Measurements from ENCODE around the gene IL24. TPM values are rescaled to one million over a fixed set of nuclear protein-coding genes. Genes with fewer than 3 reads are reported as not detected.

The IL24 gene
- total RNA-seq, 1 experiment from 2014 or later = 0.58 TPM

- TF ChIP-seq, protein P1, sequence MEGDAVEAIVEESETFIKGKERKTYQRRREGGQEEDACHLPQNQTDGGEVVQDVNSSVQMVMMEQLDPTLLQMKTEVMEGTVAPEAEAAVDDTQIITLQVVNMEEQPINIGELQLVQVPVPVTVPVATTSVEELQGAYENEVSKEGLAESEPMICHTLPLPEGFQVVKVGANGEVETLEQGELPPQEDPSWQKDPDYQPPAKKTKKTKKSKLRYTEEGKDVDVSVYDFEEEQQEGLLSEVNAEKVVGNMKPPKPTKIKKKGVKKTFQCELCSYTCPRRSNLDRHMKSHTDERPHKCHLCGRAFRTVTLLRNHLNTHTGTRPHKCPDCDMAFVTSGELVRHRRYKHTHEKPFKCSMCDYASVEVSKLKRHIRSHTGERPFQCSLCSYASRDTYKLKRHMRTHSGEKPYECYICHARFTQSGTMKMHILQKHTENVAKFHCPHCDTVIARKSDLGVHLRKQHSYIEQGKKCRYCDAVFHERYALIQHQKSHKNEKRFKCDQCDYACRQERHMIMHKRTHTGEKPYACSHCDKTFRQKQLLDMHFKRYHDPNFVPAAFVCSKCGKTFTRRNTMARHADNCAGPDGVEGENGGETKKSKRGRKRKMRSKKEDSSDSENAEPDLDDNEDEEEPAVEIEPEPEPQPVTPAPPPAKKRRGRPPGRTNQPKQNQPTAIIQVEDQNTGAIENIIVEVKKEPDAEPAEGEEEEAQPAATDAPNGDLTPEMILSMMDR (IDR thresholded peaks at IDR 0.05; ENCODE audit: unreplicated experiment) = no peak
- CTCF ChIA-PET = interaction anchor here (0.6 to 3.4 kb wide), 12 partner anchors 8 to 1571 kb away, joined by 3 to 29 read pairs (median 4); partner anchors contain the start of gene IL20
- intact Hi-C loops (cut with micrococcal nuclease) = no loop called here
These were observed 2.9 kb downstream of the IL24 start for GRCh38 chr1:206900149-206900548.

DNA sequence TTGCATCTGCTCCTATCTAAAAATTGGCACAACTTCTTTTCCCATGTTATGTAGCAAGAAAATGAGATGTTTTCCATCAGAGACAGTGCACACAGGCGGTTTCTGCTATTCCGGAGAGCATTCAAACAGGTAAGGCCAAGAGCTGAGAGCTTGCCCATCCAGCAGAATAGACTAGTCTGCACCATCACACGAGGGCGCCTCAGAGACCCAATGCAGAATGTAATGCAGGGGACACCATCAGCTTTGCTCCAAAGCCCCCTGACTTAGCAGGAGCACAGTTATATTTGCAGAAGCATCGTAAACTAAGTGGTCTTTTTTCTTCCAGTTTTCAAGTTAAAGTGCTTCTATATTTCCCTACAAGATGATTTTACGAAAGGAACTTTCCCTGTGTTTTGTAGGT, 4.7 kb downstream of the IL24 start:
- H3K9me3 Mint-ChIP-seq (ENCODE audit: unreplicated experiment) = no peaks in the 10 kb centered on the region
- no peak overlapping the region for H3K4me3 Mint-ChIP-seq (ENCODE audit: unreplicated experiment)
- peaks cover 9% of the 10 kb centered on the region for H3K36me3 Mint-ChIP-seq (ENCODE audit: insufficient read depth, unreplicated experiment)
- H3K4me1 Mint-ChIP-seq (ENCODE audit: insufficient read depth, unreplicated experiment) = peaks cover 44% of the 10 kb centered on the region
- H3K27ac Mint-ChIP-seq (ENCODE audit: low read depth, unreplicated experiment) = no peak overlapping the region
- intact Hi-C loops (cut with micrococcal nuclease) = no loop called here
- no peak for DNase-seq (ENCODE audit: unreplicated experiment)
- ChIA-PET CTCF (interaction anchor here (1.0 to 2.7 kb wide), 4 partner anchors 9 to 92 kb away, joined by 4 to 16 read pairs (median 6); partner anchors contain the start of gene IL20), POLR2A (interaction anchor here (1.6 kb wide), 1 partner anchor 12 kb away, joined by 6 read pairs; no protein-coding TSS in a partner anchor)
- no TSS peak for BruUV-seq (replicated peaks)
- TF ChIP-seq, protein P1 (IDR thresholded peaks at IDR 0.05; ENCODE audit: unreplicated experiment) = no peak
- H3K27me3 Mint-ChIP-seq (ENCODE audit: insufficient read depth, unreplicated experiment) = no peaks in the 10 kb centered on the region

More at GRCh38 chr1:206900149-206900548, 2.9 kb downstream of the IL24 start:
- POLR2A ChIA-PET = interaction anchor here (0.5 to 12.1 kb wide), 6 partner anchors 6 to 21 kb away, joined by 3 to 271 read pairs (median 6); no protein-coding TSS in a partner anchor
- BruUV-seq (replicated peaks) = no TSS peak
- Mint-ChIP-seq H3K4me3 (ENCODE audit: unreplicated experiment) (no peak overlapping the region), H3K36me3 (ENCODE audit: insufficient read depth, unreplicated experiment) (peaks cover 9% of the 10 kb centered on the region), H3K27me3 (ENCODE audit: insufficient read depth, unreplicated experiment) (no peaks in the 10 kb centered on the region), H3K27ac (ENCODE audit: low read depth, unreplicated experiment) (no peak overlapping the region), H3K4me1 (ENCODE audit: insufficient read depth, unreplicated experiment) (peaks cover 50% of the 10 kb centered on the region), H3K9me3 (ENCODE audit: unreplicated experiment) (no peaks in the 10 kb centered on the region)
- DNase-seq (ENCODE audit: unreplicated experiment) = no peak

DNA sequence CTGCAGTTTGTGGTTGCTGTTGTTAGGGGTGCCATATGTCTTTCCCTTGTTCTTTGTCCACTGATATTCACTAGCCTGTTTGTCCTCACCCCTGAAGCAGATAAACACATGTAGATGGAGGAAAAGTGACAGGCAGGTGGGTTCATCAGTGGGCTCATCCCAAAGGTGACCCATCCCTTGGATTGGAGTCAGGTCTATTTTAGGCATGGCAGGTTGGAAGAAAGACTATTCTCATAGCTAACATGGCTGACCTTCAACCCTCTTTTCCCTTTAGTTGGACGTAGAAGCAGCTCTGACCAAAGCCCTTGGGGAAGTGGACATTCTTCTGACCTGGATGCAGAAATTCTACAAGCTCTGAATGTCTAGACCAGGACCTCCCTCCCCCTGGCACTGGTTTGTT, 5.5 kb downstream of the IL24 start:
- no peak overlapping the region for H3K4me3 Mint-ChIP-seq (ENCODE audit: unreplicated experiment)
- ChIA-PET CTCF (interaction anchor here (1.2 to 5.6 kb wide), 4 partner anchors 9 to 167 kb away, joined by 3 to 40 read pairs (median 6); partner anchors contain the start of gene IL20), POLR2A (interaction anchor here (0.8 to 8.1 kb wide), 2 partner anchors 7 to 117 kb away, joined by 3 to 271 read pairs; partner anchors contain the start of gene IL24)
- H3K4me1 Mint-ChIP-seq (ENCODE audit: insufficient read depth, unreplicated experiment) = peaks cover 44% of the 10 kb centered on the region
- DNase-seq (ENCODE audit: unreplicated experiment) = no peak
- no peak overlapping the region for H3K27ac Mint-ChIP-seq (ENCODE audit: low read depth, unreplicated experiment)
- BruUV-seq (replicated peaks) = no TSS peak
- peaks cover 9% of the 10 kb centered on the region for H3K36me3 Mint-ChIP-seq (ENCODE audit: insufficient read depth, unreplicated experiment)
- TF ChIP-seq, protein P1 (IDR thresholded peaks at IDR 0.05; ENCODE audit: unreplicated experiment) = no peak
- no peaks in the 10 kb centered on the region for H3K9me3 Mint-ChIP-seq (ENCODE audit: unreplicated experiment)
- no peaks in the 10 kb centered on the region for H3K27me3 Mint-ChIP-seq (ENCODE audit: insufficient read depth, unreplicated experiment)
- intact Hi-C loops (cut with micrococcal nuclease) = no loop called here

GRCh38 chr1:206903687-206904086, 6.4 kb downstream of the IL24 start:
- ChIA-PET CTCF (interaction anchor here (0.6 to 5.6 kb wide), 5 partner anchors 18 to 168 kb away, joined by 3 to 40 read pairs (median 3); partner anchors contain the start of gene IL20), POLR2A (interaction anchor here (0.6 to 8.1 kb wide), 4 partner anchors 8 to 29 kb away, joined by 3 to 271 read pairs (median 4); partner anchors contain the start of gene IL24)
- peaks cover 43% of the 10 kb centered on the region for H3K4me1 Mint-ChIP-seq (ENCODE audit: insufficient read depth, unreplicated experiment)
- no peak overlapping the region for H3K27ac Mint-ChIP-seq (ENCODE audit: low read depth, unreplicated experiment)
- intact Hi-C loops (cut with micrococcal nuclease) = no loop called here
- TF ChIP-seq, protein P1 (IDR thresholded peaks at IDR 0.05; ENCODE audit: unreplicated experiment) = no peak
- peaks cover 2% of the 10 kb centered on the region for H3K36me3 Mint-ChIP-seq (ENCODE audit: insufficient read depth, unreplicated experiment)
- DNase-seq (ENCODE audit: unreplicated experiment) = peak; percentile 53
- no peaks in the 10 kb centered on the region for H3K9me3 Mint-ChIP-seq (ENCODE audit: unreplicated experiment)
- H3K27me3 Mint-ChIP-seq (ENCODE audit: insufficient read depth, unreplicated experiment) = no peaks in the 10 kb centered on the region
- no TSS peak for BruUV-seq (replicated peaks)
- no peak overlapping the region for H3K4me3 Mint-ChIP-seq (ENCODE audit: unreplicated experiment)

Data from MCF 10A (cell line).